GM19397 (cell line): ENCODE data around the gene CLPX.
"Not testable (repeated sequence)": the region's sequence is repeated elsewhere in the genome, so short reads cannot be mapped to it uniquely, and the experiment has no call there.

Experiments
- ATAC-seq: cut with Tn5 transposase; IDR thresholded peaks from one replicate; pipeline ENCODE4 v1.9.1; 2021; ENCODE audit warnings: mild to moderate bottlenecking, moderate library complexity; ENCODE audit not compliant: unreplicated experiment

Gene CLPX

DNA sequence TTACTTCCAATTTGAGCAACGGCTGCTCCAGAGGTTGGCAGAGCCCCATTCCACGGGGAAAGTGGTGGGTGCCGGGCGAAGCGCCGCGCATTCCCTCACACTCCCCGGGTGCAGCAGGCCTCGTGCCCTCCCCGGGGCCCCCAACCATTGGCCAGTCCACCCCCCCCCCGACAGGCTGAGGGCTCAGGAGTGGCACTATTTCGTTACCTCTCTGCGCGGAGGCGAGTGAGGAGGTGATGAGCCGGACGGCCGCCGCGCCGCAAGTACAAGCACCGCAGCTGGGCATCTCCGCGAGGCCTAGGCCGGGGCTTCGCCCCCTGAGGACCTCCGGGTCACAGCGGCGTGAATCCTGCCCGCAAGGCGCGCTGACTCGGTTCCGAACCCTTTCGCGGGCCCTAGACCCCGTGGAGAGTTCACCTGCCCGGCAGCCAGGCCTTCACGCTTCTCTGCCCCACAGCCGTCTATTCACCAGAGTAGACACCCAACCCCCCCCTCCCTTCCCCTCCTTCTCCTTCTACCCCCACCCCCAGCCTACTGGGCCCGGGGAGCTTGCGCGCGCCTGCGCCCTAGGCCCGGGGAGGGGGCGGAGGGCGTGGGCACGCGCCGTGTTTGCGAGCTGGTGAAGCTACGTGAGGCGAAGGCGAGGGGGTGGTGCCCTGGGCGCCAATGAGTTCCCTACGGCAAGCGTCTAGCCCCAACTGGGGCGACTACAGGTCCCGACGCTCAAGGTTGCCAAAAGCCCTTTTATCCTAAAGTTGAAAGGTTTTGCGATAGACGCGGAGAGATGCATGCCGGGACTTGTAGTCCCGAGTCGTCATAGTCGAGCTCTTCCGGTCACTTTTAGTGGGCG lies at the start of gene CLPX:
Gene CLPX (minus strand): TSS at position 475 of the 850 bp plus-strand sequence. CDS start 189 bp downstream, at position 286.
- ATAC-seq = peak; percentile 82

DNA sequence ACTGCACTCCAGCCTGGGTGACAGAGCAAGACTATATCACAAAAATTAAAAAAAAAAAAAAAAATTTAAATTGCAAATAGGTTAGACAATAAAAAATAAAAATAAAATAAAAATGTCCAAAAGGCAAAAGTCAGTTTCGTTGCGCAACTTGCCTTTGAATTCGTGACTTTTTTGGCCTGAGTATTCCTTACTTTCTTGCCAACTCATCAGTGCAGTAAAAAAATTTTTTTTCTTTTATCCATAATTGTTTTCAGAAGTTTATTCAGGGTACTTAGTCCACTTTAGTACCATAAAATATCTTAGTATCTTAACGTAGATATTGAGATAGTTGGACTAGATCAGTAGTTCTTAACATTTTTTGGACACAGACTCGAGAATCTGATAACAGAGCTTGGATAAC lies 48.6 kb upstream of the CLPX start:
- no peak for ATAC-seq

DNA sequence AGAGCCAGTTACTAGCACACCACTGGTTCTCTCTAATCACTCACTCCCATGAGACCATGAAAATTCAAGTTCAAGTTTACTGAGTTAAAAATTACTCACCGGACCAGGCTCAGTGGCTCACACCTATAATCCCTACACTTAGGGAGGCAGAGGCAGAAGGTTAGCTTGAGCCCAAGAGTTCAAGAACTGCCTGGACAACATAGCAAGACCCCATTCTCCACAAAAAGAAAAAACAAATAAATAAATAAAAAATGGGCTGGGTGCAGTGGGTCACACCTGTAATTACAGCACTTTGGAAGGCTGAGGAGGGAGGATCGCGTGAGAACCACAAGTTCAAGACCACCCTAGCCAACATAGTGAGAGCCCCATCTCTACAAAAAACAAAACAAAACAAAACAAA lies 47.4 kb upstream of the CLPX start:
- ATAC-seq = no peak

DNA sequence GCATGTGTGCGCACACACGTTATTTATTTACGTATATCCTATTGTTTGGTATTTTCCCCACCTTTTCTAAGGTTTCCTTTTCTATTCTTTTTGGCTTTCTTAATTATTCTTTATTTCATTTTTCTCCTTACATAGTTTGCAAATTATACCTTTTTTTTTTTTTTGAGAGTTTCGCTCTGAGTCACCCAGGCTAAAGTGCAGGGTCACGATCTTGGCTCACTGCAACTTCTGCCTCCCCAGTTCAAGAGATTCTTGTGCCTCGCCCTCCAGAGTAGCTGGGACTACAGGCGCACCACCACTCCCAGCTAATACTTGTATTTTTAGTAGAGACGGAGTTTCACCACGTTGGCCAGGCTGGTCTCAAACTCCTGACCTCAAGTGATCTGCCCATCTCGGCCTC lies 46.2 kb upstream of the CLPX start:
- no peak for ATAC-seq

DNA sequence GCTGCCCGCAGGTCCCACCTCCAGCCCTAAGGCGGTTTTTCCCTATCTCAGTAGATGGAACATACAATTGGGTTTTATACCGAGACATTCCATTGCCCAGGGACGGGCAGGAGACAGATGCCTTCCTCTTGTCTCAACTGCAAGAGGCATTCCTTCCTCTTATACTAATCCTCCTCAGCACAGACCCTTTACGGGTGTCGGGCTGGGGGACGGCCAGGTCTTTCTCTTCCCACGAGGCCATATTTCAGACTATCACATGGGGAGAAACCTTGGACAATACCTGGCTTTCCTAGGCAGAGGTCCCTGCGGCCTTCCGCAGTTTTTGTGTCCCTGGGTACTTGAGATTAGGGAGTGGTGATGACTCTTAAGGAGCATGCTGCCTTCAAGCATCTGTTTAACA lies 41.8 kb upstream of the CLPX start:
- ATAC-seq = not testable (repeated sequence)

DNA sequence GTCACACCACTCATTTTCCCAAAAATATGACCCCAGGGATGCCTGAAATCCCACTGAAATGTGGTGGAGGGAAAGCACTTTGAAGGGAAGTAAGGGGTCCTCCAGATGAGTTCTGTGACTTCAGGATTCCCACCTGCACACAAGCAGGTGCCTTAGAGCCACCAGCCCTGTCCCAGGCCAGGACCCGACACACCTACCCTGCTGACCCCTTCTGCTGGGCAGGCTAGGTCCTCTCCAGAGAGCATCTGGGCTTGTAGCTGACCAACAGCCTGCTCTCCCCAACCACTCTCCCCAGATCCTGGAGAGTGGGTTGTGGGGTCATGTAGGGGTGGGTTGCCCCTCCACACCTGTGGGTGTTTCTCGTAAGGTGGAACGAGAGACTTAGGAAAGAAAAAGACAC lies 41.1 kb upstream of the CLPX start:
- ATAC-seq = no peak

DNA sequence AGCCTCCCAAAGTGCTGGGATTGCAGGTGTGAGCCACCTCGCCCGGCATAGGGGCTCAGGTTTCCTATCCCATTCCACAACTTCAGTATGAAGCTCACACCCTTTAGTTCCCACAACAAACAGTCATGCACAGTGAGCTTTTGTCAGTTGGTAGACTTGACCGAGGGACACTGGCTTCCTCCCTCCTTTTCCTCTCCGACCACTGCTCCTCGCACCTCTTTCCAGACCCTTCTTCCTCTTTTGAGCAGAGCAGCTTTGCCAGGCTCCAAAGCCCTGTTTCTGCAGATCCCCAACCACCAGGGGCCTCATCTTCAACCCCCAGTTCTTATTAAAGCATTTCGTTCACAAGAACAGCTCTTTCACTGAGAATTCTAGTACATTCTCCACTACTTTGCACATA lies 38.9 kb upstream of the CLPX start:
- no peak for ATAC-seq

DNA sequence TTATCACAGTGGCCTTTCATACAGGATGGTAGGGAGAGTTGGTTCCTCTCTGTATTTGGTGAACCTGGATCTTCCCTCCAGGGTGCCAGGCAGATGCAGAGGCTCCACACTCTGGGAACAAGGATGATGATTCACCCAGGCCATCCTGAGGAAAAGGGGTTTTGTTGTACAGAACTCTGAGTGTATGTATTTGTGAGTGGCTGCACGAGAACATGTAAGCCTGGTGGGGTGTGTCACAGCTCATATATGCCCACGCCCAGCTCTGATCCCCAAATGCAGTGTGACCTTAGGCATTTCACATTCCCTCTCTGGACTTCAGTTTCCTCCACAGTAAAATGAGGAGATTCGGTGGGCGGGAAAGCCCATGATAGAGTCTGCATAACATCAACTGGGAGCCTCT lies 37.7 kb upstream of the CLPX start:
- ATAC-seq = no peak

DNA sequence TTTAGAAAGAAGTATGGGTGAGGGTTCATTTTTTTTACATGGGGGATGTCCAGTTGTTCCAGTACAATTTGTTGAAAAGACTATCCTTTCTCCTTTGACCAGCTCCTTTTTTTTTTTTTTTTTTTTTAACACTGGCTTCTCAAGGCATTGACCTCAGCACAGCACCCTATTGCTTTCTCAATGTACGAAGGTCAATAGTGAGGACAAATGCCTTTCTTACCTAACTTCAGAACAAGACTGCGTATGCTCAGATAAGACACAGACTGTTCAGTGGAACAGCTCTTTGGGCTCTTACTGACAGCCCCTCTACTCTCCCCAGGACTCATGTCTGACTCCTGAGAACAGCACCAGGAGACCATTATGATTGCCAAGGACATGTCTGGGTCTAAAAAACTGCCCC lies 36.6 kb upstream of the CLPX start:
- no peak for ATAC-seq

DNA sequence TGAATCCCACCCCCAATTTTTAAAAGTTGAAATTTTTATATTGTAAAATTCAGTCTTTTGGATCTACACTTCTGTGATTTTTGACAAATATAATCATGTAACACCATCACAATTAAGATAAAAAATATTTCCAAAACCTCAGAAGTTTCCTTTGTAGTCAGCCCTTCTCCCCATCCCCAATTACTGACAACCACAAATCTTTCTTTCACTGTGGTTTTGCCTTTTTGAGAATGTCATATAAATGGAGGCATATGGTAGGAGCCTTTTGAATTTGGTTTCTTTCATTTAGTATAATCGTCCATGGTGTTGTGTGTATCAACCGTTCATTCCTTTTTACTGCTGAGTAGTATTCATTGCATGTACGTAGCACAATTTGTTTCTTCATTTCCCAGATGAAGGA lies 34.0 kb upstream of the CLPX start:
- no peak for ATAC-seq

DNA sequence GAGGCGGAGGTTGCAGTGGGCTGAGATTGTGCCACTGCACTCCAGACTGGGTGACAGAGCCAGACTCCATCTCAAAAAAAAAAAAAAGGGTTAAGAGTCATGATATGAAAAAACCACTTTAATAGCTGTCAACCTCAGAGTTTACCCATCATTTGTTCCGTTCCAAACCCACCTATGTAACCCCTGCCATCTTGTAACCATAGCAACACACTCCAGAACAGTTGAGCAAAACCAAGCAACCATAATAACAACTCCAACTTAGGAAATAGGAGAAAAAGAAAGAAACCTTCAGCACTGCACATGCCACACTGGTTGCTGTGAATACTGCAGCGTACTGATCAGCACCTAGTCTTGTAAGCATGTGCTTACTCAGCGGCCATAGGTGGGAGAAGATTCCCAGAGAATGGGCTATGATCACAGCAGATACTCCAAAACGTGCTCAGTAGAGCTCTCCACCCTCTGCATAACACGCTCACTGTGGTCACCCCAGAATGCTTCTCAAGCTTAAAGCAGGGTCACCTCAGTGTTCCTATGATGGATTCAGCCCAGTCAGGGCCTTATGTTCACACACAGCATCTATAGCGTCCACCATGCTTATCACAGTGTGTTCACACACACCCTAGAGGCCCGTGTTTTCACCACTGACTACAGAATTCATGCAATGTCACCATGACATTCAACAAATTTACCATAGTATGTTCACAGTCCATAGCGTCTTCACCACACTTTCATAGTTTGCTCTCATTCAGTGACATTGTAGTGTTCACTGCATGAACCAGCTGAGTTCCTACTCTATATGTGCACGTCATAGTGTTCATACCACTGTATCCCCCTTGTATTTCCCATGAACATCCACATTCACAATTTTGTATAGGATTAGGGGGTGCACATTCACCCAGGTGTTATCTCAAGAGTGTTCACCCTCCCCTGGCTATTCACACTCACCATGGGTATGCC lies 32.7 kb upstream of the CLPX start:
- ATAC-seq = no peak

DNA sequence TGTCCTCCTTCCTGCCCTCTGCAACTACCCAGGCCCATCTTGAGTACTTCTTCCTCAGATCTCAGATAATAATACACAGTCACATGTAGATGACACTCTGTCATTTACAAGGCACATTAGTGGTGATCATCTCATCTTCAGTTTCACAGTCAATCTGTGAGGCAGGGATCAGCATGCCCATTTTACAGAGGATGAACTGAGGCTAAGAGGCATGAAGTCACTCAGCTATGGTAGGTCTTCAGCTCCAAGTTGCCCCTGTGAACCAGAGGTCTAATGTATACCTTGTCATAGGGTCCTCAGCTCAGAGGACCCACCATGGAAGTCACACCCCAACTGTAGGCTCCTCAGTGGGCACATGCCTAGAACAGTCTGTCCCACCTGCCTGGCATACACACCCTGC lies 30.4 kb upstream of the CLPX start:
- no peak for ATAC-seq

DNA sequence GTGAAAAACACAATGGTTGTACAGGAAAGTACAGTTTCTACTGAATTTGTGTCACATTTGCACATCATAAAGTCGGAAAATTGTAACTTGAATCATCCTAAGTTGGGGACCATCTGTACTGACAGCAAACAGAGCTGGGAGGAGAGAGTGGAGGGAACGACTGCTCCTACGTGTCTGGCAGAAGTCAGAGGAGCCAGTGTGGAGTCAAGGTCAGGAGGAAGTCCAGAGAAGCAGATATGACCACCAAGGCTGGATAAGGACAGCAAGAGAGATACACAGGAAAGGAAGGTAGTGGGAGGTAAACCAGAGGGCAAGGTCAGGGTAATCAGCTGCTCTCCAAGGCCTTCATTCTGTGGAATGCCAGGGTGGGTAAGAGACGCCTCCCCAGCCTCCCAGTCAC lies 28.9 kb upstream of the CLPX start:
- ATAC-seq = no peak

DNA sequence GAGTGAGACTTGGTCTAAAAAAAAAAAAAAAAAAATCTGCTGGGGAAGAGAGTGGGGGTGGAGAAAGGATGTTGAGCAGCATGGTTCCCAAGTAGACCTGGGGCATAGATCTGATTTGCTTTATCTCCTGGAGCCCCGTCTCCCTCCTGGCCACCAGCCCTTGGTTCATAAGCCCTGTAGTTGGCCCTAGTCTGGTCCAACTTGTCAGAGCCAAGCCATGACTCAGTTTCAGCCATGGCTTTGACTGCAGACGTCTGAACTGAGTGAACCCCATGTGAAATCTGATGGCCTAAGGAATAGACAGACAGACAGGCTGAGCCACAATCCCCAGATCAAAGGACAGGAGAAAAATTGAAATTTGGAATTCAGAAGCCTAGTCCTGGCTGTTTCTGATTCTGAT lies 28.1 kb upstream of the CLPX start:
- no peak for ATAC-seq

DNA sequence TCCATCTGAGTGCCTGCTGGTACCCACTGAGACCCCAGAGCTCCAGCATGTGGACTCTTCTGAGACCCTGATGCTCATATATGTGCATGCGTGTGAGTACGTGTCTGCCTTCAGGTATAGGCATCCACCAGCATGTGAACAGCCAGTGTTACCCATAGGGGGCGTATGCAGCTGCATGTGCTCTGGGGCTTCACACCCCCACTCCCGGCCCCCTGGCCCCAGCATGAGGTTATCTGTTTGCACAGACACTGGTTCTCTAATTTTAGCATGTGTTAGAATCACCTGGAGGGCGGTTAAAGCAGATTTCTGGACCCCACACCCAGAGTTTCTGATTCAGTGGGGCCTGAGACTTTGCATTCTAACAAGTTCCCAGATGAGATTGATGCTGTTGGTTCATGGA lies 27.0 kb upstream of the CLPX start:
- ATAC-seq = no peak

DNA sequence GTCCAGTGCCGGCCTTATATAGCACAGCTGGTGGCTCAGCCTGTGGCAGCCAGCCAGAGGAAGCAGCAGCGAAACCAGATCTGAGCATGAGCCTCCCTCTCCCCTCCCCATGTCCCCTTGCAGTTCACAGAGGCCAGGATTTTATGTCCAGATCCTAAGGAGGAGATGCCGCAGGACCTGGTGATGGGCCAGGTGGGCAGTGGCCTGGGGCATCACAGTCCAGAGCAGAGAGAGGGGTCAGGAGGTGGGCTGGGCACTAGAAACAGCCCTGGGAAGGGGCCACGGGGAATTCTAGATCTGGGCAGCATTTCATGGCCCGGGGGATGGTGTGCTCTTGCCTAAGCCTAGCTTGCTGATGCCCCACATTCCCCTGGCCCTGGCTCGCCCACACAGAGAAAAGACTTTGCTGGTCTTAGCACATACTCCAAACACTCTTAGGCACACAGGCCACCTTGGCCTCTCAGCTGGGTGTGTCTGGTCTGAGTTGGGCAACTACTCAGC lies 26.4 kb upstream of the CLPX start:
- ATAC-seq = no peak

DNA sequence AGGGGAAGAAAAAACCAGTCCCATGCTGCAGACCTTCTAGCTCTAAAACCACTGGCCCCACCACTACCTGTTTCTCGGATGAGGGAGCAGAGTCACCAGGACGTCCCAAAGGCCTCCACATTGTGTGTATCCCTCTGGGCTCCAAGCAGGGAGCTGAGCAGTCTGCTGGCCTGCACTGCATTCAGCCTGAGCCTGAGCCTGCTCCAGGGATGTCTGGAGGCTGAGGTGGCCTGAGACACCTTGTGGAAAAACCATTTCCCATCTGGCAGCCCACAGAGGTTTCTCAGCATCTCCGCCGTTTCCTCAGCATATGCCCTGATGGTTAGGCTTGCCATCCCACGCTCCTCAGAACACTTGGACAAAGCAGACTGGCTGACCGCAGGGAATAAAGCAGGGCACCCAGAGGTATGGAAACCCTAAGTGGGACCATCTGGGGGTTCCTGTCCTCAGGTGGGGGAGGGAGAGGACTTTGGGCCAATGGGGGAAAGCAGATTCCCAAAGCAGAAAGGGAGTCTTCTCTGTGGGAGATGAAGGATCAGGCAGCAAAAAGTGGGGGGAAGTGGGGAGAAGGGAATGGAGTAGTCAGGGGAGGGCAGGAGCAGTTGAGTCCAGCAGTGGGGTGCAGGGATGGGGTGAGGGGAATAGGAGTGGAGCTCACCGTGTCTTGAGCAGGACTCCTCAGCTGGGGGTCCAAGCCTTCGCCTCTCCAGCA lies 25.8 kb upstream of the CLPX start, which contains the start of gene CILP:
Gene CILP (minus strand): TSS at position 704 of the 712 bp plus-strand sequence. CDS start 1,718 bp downstream, outside the sequence.
- no peak for ATAC-seq

DNA sequence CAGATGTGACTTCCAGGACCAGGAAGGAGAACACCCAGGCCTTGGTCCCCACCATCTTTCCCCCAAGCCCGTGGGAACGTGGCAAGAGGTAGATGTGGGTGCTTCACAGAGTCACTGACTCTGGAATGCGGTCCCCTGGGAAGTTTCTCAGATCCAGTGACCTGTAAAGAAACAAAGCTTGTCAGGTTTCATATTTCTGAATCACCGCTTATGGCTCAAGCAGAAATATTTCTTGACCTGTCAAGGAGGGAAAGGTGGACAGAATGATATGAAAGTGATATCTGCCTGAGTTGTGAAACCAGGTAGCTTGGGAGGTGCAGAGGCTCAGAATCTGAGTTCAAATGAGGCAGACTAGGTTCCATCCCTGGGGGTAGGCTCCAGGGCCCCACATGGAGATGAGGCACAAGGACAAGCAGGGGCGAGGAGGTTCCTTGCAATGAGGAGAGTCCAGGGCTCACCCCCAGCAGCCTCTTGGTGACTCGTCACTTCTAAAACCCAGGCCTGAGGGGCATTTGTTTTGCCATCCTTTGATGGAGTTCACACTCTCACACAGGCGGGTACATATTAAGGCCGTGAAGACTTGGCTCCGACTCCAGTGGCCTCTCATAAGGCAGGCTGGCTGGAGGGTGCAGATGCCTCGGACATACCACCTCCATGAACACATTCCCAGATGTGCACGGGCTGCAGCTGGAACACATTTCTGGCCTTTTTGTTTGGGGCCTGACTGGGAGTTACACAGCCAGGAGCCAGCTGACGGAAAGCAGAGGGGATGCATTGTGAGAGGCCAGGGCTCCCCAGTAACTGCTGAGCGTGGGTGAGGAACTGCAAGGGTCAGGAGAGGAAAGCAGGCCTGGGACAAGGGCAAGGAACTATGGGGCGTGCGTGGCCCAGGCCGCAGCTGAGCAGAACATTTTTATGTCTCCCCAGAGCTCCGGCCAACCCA lies 24.8 kb upstream of the CLPX start:
- ATAC-seq = no peak

DNA sequence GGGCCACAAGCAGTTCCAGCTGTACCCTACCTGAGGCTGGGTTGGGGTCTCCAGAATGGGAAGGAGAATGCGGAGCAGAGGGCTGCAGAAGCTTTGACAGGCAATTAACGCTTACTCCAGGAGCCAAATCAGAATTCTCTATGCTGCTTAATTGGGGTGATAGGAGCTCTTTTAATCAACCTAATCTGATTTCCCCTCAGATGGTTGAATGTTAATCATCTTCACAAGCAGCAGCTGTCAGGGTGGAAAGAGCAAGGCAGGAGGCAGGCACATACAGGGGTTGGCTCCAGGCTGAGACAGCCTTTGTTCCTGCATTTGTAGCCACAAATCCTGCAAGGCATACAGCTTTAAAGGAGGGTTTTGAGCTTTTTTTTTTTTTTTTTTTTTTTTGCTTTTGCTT lies 23.5 kb upstream of the CLPX start:
- no peak for ATAC-seq
